HCT116 (cell line): ENCODE measurements around the gene UMODL1. TPM values are rescaled to one million over a fixed set of nuclear protein-coding genes. Genes with fewer than 3 reads are reported as not detected.

Source experiments
- ATAC-seq: fragments of 200-7000 bp; cut with Tn5 transposase; 2 replicates; pipeline ENCODE4 v1.9.1; 2020; ENCODE audit warnings: mild to moderate bottlenecking, moderate library complexity
- BruUV-seq: library from RNA; stranded (reverse); fragments of 400-500 nt; replicated peaks from 2 replicates; lab custom pipeline; 2021; lab: Mats Ljungman, UMichigan
- CTCF ChIA-PET: fragments of 300-600 bp; sonication (Branson Sonifier 250); formaldehyde crosslinking; loops from one replicate; lab custom pipeline; 2021; ENCODE audit warnings: antibody characterized with exemption; lab: Charles Lee
- POLR2A ChIA-PET: fragments of 300-600, 350-600 bp; sonication (Branson Sonifier 250); formaldehyde crosslinking; loops from one replicate; lab custom pipeline; 2021; ENCODE audit warnings: antibody characterized with exemption; lab: Charles Lee
- RAD21 ChIA-PET, 2 experiments: fragments of 300-600 bp; sonication (Branson Sonifier 250); formaldehyde crosslinking; loops; one replicate each; lab custom pipeline; 2023; ENCODE audit warnings: low total read pairs in 2 of 2; ENCODE audit not compliant: uncharacterized antibody in 2 of 2, unreplicated experiment in 2 of 2, low non-redundant PET in 1 of 2; lab: Charles Lee
- DNase-seq: peaks from one replicate; pipeline ENCODE4 v3.0.0-alpha.2; 2010; ENCODE audit warnings: low read depth, low spot score
- H2AFZ ChIP-seq: fragments of 200-600 bp; shearing (Covaris generic), sonication (generic); 2 replicates; pipeline ENCODE4 v1.6.1; 2017; ENCODE audit warnings: low read depth, mixed run types, mixed read lengths, antibody characterized with exemption, low read length; ENCODE audit not compliant: poor library complexity, severe bottlenecking
- H3K27ac ChIP-seq: 2 replicates; pipeline ENCODE4 v1.5.1; 2012; ENCODE audit warnings: low read depth, low read length
- H3K27me3 ChIP-seq: fragments of 200-600 bp; sonication (generic); 2 replicates; pipeline ENCODE4 v1.6.1; 2016; ENCODE audit warnings: mixed run types, low read length, mixed read lengths; ENCODE audit not compliant: insufficient read depth
- H3K36me3 ChIP-seq, 2 experiments: fragments of 200-500 bp in 1 of 2; fragments of 200-600 bp in 1 of 2; sonication (Bioruptor generic) in 1 of 2; sonication (generic) in 1 of 2; 2 replicates each; pipeline versions ENCODE4 v1.5.1 to v1.6.1; 2014 to 2016; ENCODE audit warnings: low read length in 2 of 2, inconsistent platforms in 1 of 2, mixed read lengths in 1 of 2, mixed run types in 1 of 2; ENCODE audit not compliant: insufficient read depth in 2 of 2, control insufficient read depth in 1 of 2
- H3K4me1 ChIP-seq, 2 experiments: fragments of 200-600 bp in 1 of 2; sonication (generic) in 1 of 2; 2 replicates each; pipeline versions ENCODE4 v1.5.1 to v1.6.1; 2012 to 2017; ENCODE audit warnings: low read length in 2 of 2, inconsistent platforms in 1 of 2, mild to moderate bottlenecking in 1 of 2, mixed read lengths in 1 of 2, mixed run types in 1 of 2, moderate library complexity in 1 of 2; ENCODE audit not compliant: insufficient read depth in 2 of 2, control insufficient read depth in 1 of 2
- H3K4me2 ChIP-seq: fragments of 200-600 bp; sonication (generic); 2 replicates; pipeline ENCODE4 v1.6.1; 2017; ENCODE audit warnings: mixed run types, low read length, mixed read lengths
- H3K4me3 ChIP-seq, 2 experiments: fragments of 200-600 bp in 1 of 2; sonication (generic) in 1 of 2; replicated peaks in 1 of 2; 2 replicates each; pipeline ENCODE4 v1.5.1; 2011 to 2016; ENCODE audit warnings: low read length in 2 of 2, control low read depth in 1 of 2, low read depth in 1 of 2, mild to moderate bottlenecking in 1 of 2, mixed read lengths in 1 of 2, mixed run types in 1 of 2
- H3K79me2 ChIP-seq: fragments of 200-600 bp; sonication (generic); 2 replicates; pipeline ENCODE4 v1.6.1; 2017; ENCODE audit warnings: mild to moderate bottlenecking, mixed run types, low read length, moderate library complexity, mixed read lengths; ENCODE audit not compliant: insufficient read depth
- H3K9ac ChIP-seq: fragments of 200-600 bp; sonication (generic); 2 replicates; pipeline ENCODE4 v1.6.1; 2016; ENCODE audit warnings: low read length, mixed read lengths
- H3K9me2 ChIP-seq: fragments of 200-600 bp; sonication (generic), shearing (Covaris generic); 2 replicates; pipeline ENCODE4 v1.6.1; 2017; ENCODE audit warnings: mixed run types, mild to moderate bottlenecking, moderate library complexity; ENCODE audit not compliant: insufficient read depth
- H3K9me3 ChIP-seq, 2 experiments: fragments of 200-500 bp in 1 of 2; fragments of 200-600 bp in 1 of 2; sonication (Bioruptor generic) in 1 of 2; sonication (generic) in 1 of 2; 2 replicates each; pipeline ENCODE4 v1.6.1; 2014 to 2017; ENCODE audit warnings: low read length in 2 of 2, mixed read lengths in 2 of 2, inconsistent platforms in 1 of 2, low read depth in 1 of 2, mild to moderate bottlenecking in 1 of 2, mixed run types in 1 of 2, moderate library complexity in 1 of 2; ENCODE audit not compliant: control insufficient read depth in 1 of 2, insufficient read depth in 1 of 2
- H4K20me1 ChIP-seq: fragments of 200-600 bp; sonication (generic), shearing (Covaris generic); 2 replicates; pipeline ENCODE4 v1.6.1; 2017; ENCODE audit warnings: mixed run types, mild to moderate bottlenecking, moderate library complexity; ENCODE audit not compliant: insufficient read depth
- ATF3 ChIP-seq: IDR thresholded peaks from 2 replicates; pipeline ENCODE4 v1.6.1; 2012
- CTCF ChIP-seq, 3 experiments: fragments of 200-600 bp in 1 of 3; sonication (generic) in 1 of 3; IDR thresholded peaks in 2 of 3; conservative IDR thresholded peaks in 1 of 3; 2 replicates each; pipeline ENCODE4 v1.5.1; 2012 to 2017; ENCODE audit warnings: low read depth in 2 of 3, low read length in 2 of 3, antibody characterized with exemption in 1 of 3, borderline replicate concordance in 1 of 3, control low read depth in 1 of 3, mild to moderate bottlenecking in 1 of 3, mixed read lengths in 1 of 3, mixed run types in 1 of 3, moderate library complexity in 1 of 3; ENCODE audit not compliant: insufficient read depth in 1 of 3
- ELF1 ChIP-seq: IDR thresholded peaks from 2 replicates; pipeline ENCODE4 v1.6.1; 2012; ENCODE audit warnings: low read depth, borderline replicate concordance
- FOSL1 ChIP-seq: IDR thresholded peaks from 2 replicates; pipeline ENCODE4 v1.6.1; 2012; ENCODE audit warnings: low read depth
- JUND ChIP-seq: IDR thresholded peaks from 2 replicates; pipeline ENCODE4 v1.6.1; 2012
- POLR2A ChIP-seq: IDR thresholded peaks from 2 replicates; pipeline ENCODE4 v1.7.0; 2011; ENCODE audit warnings: borderline replicate concordance; ENCODE audit not compliant: insufficient read depth, insufficient read length; ENCODE audit errors: extremely low read depth
- POLR2AphosphoS5 ChIP-seq: IDR thresholded peaks from 2 replicates; pipeline ENCODE4 v1.6.1; 2011; ENCODE audit warnings: mild to moderate bottlenecking, low read depth, low read length, moderate library complexity
- RAD21 ChIP-seq: IDR thresholded peaks from 2 replicates; pipeline ENCODE4 v1.6.1; 2012; ENCODE audit warnings: low read depth, mild to moderate bottlenecking
- SP1 ChIP-seq: IDR thresholded peaks from 2 replicates; pipeline ENCODE4 v1.6.1; 2012; ENCODE audit warnings: low read depth
- SRF ChIP-seq: IDR thresholded peaks from 2 replicates; pipeline ENCODE4 v1.6.1; 2012; ENCODE audit warnings: low read depth
- TCF7L2 ChIP-seq: IDR thresholded peaks from 2 replicates; pipeline ENCODE4 v1.7.0; 2011; ENCODE audit warnings: borderline replicate concordance, inconsistent platforms; ENCODE audit not compliant: insufficient read depth, insufficient read length; ENCODE audit errors: extremely low read depth
- ZBTB33 ChIP-seq: IDR thresholded peaks from 2 replicates; pipeline ENCODE4 v1.6.1; 2011; ENCODE audit warnings: mild to moderate bottlenecking, low read length, moderate library complexity; ENCODE audit not compliant: insufficient replicate concordance; ENCODE audit errors: extremely low read depth
- ZFX ChIP-seq: fragments of 450-650 bp; IDR thresholded peaks from 2 replicates; pipeline ENCODE4 v1.6.1; 2017
- intact Hi-C: fragments of 100-400 bp; cut with micrococcal nuclease; formaldehyde crosslinking; loops from 2 replicates; pipeline ENCODE4 v1.10.0; 2022
- total RNA-seq: library from RNA; stranded (reverse); gene quantifications from one replicate; pipeline ENCODE4 v1.2.1, GENCODE V29; 2021; ENCODE audit not compliant: unreplicated experiment

Gene UMODL1
- total RNA-seq, 1 experiment from 2014 or later, result not detected

- BruUV-seq, result no TSS peak
- intact Hi-C loops, result loop anchor here (10.0 kb wide), 1 partner anchor 238 kb away; the partner anchor contains the start of gene PRDM15
- ChIA-PET CTCF (interaction anchor here (0.9 kb wide), 1 partner anchor 500 kb away, joined by 3 read pairs; no protein-coding TSS in a partner anchor), POLR2A (no interaction called here), RAD21 (no interaction called here)
- ATAC-seq (no peak), DNase-seq (no peak)
- Histone ChIP-seq H3K9me2 (no peaks in the 10 kb centered on the region), H2AFZ (no peak overlapping the region), H3K9me3 (no peaks in the 10 kb centered on the region), H4K20me1 (no peaks in the 10 kb centered on the region), H3K4me1 (peaks cover 0 to 5% of the 10 kb centered on the region in 2 experiments; a peak in 1 of 4 replicates), H3K36me3 (no peaks in the 10 kb centered on the region), H3K79me2 (no peaks in the 10 kb centered on the region), H3K27ac (no peak overlapping the region), H3K9ac (no peak overlapping the region), H3K4me2 (no peak overlapping the region), H3K4me3 (no peak overlapping the region), H3K27me3 (peaks cover 6% of the 10 kb centered on the region; the same call in 1 of the 2 replicates)
- TF ChIP-seq TCF7L2, result no peak
- no peak for TF ChIP-seq RAD21
- TF ChIP-seq ZBTB33, result no peak
- TF ChIP-seq ZFX, result no peak
- TF ChIP-seq JUND, result no peak
- TF ChIP-seq CTCF (IDR thresholded peaks at IDR 0.05 in 2 of 3, conservative IDR thresholded peaks at IDR 0.05 in 1 of 3; ENCODE audit: borderline replicate concordance in 1 of 3, insufficient read depth in 1 of 3, low read depth in 2 of 3, low read length in 2 of 3), result no peak
- no peak for TF ChIP-seq POLR2A
- no peak for TF ChIP-seq POLR2AphosphoS5
- TF ChIP-seq ATF3, result no peak
- TF ChIP-seq SRF, result no peak
- TF ChIP-seq SP1, result no peak
- TF ChIP-seq FOSL1, result no peak
- no peak for TF ChIP-seq ELF1
These were observed 41.7 kb downstream of the UMODL1 start for GRCh38 chr21:42112857-42113256.
